MM.1S (cell line): Measurements from ENCODE around the gene ACVR1.

Experiments
- EZH2 ChIP-seq: fragments of 300-600 bp; sonication (generic); optimal IDR thresholded peaks from 2 replicates; pipeline ENCODE3; 2017; ENCODE audit warnings: low read depth, mild to moderate bottlenecking, antibody characterized with exemption, low read length, mixed read lengths
- EZH2phosphoT487 ChIP-seq: fragments of 300-600 bp; sonication (generic); IDR thresholded peaks from 2 replicates; pipeline ENCODE4 v1.6.1; 2018; ENCODE audit warnings: antibody characterized with exemption, low read length
- TF ChIP-seq, protein P1 (sequence below): fragments of 300-600 bp; sonication (generic); IDR thresholded peaks from 2 replicates; pipeline ENCODE4 v1.5.1; 2016; ENCODE audit warnings: antibody characterized with exemption, low read length, mixed read lengths

GRCh38 chr2:157825885-157826284 lies 50.2 kb downstream of the ACVR1 start:
- TF ChIP-seq, protein P1, sequence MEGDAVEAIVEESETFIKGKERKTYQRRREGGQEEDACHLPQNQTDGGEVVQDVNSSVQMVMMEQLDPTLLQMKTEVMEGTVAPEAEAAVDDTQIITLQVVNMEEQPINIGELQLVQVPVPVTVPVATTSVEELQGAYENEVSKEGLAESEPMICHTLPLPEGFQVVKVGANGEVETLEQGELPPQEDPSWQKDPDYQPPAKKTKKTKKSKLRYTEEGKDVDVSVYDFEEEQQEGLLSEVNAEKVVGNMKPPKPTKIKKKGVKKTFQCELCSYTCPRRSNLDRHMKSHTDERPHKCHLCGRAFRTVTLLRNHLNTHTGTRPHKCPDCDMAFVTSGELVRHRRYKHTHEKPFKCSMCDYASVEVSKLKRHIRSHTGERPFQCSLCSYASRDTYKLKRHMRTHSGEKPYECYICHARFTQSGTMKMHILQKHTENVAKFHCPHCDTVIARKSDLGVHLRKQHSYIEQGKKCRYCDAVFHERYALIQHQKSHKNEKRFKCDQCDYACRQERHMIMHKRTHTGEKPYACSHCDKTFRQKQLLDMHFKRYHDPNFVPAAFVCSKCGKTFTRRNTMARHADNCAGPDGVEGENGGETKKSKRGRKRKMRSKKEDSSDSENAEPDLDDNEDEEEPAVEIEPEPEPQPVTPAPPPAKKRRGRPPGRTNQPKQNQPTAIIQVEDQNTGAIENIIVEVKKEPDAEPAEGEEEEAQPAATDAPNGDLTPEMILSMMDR: no peak
- TF ChIP-seq EZH2: no peak
- TF ChIP-seq EZH2phosphoT487: no peak
